Ishikawa (cell line): ENCODE data around the gene NLRP5.

Experiments used
- CEBPB ChIP-seq: IDR thresholded peaks from 2 replicates; pipeline ENCODE4 v1.6.1; 2012
- EP300 ChIP-seq: IDR thresholded peaks from 2 replicates; pipeline ENCODE4 v1.6.1; 2012; ENCODE audit warnings: borderline replicate concordance
- FOXM1 ChIP-seq: IDR thresholded peaks from 2 replicates; pipeline ENCODE4 v1.6.1; 2012; ENCODE audit warnings: low read depth, borderline replicate concordance
- NFIC ChIP-seq: IDR thresholded peaks from 2 replicates; pipeline ENCODE4 v1.6.1; 2012
- RAD21 ChIP-seq: IDR thresholded peaks from 2 replicates; pipeline ENCODE4 v1.6.1; 2012; ENCODE audit warnings: low read depth
- REST ChIP-seq: IDR thresholded peaks from 2 replicates; pipeline ENCODE4 v1.6.1; 2012; ENCODE audit warnings: low read depth, mild to moderate bottlenecking
- TAF1 ChIP-seq: IDR thresholded peaks from 2 replicates; pipeline ENCODE4 v1.6.1; 2012; ENCODE audit warnings: low read depth, mild to moderate bottlenecking
- TEAD4 ChIP-seq: IDR thresholded peaks from 2 replicates; pipeline ENCODE4 v1.6.1; 2012
- YY1 ChIP-seq: IDR thresholded peaks from 2 replicates; pipeline ENCODE4 v1.6.1; 2012; ENCODE audit warnings: low read depth
- ZBTB7A ChIP-seq: IDR thresholded peaks from 2 replicates; pipeline ENCODE4 v1.6.1; 2012; ENCODE audit warnings: low read depth

- TF ChIP-seq EP300 (no peak), RAD21 (no peak), TAF1 (no peak), CEBPB (no peak), FOXM1 (no peak), ZBTB7A (no peak), YY1 (no peak), NFIC (no peak), TEAD4 (no peak), REST (no peak)
Observed at GRCh38 chr19:56091751-56092546, 105.4 kb downstream of the NLRP5 start.
